Ectodermal cell (in vitro differentiated cells): ENCODE data around the gene PDGFC.

Experiments
- H3K27ac ChIP-seq: 2 replicates; pipeline ENCODE4 v1.7.0; 2013; ENCODE audit warnings: mild to moderate bottlenecking, low read depth, low read length; ENCODE audit not compliant: insufficient read depth, poor library complexity, severe bottlenecking
- H3K27me3 ChIP-seq: 2 replicates; pipeline ENCODE4 v1.7.0; 2013; ENCODE audit warnings: mild to moderate bottlenecking, low read length; ENCODE audit not compliant: insufficient read depth, control insufficient read depth, poor library complexity, severe bottlenecking
- H3K36me3 ChIP-seq: one replicate; pipeline ENCODE4 v1.7.0; 2013; ENCODE audit warnings: low read length; ENCODE audit not compliant: control insufficient read depth, insufficient read depth
- H3K4me1 ChIP-seq: one replicate; pipeline ENCODE4 v1.7.0; 2013; ENCODE audit warnings: low read length; ENCODE audit not compliant: control insufficient read depth, insufficient read depth
- H3K4me3 ChIP-seq: 2 replicates; pipeline ENCODE4 v1.7.0; 2013; ENCODE audit warnings: low read depth, low read length, control low read depth; ENCODE audit not compliant: insufficient read depth
- H3K9me3 ChIP-seq: 2 replicates; pipeline ENCODE4 v1.7.0; 2013; ENCODE audit warnings: mild to moderate bottlenecking, low read length, moderate library complexity; ENCODE audit not compliant: control insufficient read depth
- WGBS, 2 experiments: methylation state at CpG; one replicate each; pipeline ENCODE4 v1.1.7; 2013; ENCODE audit warnings: missing lambda C conversion rate in 2 of 2; 5-methylcytosine and 5-hydroxymethylcytosine counted together

The PDGFC gene

DNA sequence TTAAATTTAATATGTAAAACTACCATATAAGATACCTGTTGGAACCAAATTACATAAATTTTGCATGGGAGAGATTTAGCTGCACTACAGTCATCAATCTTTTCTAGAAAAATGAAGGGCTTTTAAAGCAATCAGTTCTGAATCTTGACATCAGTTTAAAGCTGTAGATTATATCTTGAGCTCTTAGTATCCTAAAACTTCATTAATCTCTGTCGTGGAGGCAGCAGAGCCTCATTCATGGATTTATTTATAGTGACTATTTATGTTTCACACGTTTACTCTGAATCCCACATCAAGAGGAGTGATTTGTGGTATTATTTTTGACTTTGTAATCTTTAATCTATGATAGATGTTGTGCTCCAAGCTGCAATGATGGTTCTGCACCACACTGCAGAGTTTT is 175.9 kb downstream of the PDGFC start:
- H3K27ac ChIP-seq: no peak overlapping the region
- no peaks in the 10 kb centered on the region for H3K36me3 ChIP-seq
- WGBS, 2 experiments: 96 to 100% methylated on average over 1 to 2 of the region's 2 CpGs
- no peaks in the 10 kb centered on the region for H3K4me1 ChIP-seq
- H3K27me3 ChIP-seq: no peaks in the 10 kb centered on the region
- H3K4me3 ChIP-seq: no peak overlapping the region
- H3K9me3 ChIP-seq: no peaks in the 10 kb centered on the region

DNA sequence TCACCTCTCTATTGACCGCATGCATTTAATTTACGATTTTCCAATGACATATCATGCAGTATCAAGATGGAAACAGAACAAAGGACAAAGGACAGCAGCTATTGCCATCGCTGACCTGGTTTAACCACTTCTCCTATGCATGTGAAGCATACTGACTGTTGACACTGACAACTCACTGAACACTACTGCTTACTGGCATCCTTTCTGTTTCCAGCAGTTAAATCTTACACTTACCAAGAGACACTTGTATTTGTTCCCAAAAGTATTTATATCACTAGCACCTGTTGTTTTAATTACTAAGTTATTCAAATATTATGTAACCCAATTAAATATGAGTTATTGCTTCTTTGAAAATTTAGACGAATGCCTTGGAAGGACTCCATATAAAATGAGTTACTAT is 176.7 kb downstream of the PDGFC start:
- H3K9me3 ChIP-seq: no peaks in the 10 kb centered on the region
- H3K4me3 ChIP-seq: no peak overlapping the region
- no peak overlapping the region for H3K27ac ChIP-seq
- H3K4me1 ChIP-seq: no peaks in the 10 kb centered on the region
- WGBS, 2 experiments: 94 to 96% methylated on average over 4 of the region's 4 CpGs
- no peaks in the 10 kb centered on the region for H3K36me3 ChIP-seq
- no peaks in the 10 kb centered on the region for H3K27me3 ChIP-seq

DNA sequence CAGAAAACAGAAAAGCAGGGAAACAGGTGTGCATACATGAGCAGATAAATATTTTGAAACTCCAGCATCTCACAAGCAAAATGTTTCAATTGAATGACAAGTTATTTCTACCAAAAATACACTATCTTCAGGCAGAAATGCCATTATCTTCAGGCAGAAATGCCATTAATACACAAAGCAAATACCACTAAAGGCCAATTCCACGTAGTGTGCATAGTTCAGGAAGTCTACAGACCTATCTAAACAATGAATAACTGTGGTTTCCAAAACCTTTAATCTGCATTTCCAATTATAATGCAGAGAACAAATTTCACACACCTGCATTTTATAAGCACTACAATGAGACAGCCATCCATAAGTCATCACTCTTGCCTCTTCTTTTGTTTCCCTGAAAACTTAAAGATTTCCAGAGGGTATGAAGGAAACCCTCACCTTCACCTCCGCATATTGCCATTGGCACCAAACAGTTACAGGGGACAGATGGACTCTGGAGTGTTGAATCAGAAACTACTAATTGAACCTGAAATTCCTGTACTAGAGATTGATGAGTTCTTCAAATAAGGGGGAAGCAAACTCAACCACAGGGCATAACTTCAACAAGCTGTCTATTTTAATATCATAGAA is 179.0 kb downstream of the PDGFC start:
- Histone ChIP-seq H3K9me3 (no peaks in the 10 kb centered on the region), H3K27me3 (no peaks in the 10 kb centered on the region), H3K4me3 (no peak overlapping the region), H3K27ac (no peak overlapping the region), H3K36me3 (no peaks in the 10 kb centered on the region), H3K4me1 (no peaks in the 10 kb centered on the region)
- WGBS, 2 experiments: 92 to 94% methylated on average over 2 of the region's 2 CpGs

DNA sequence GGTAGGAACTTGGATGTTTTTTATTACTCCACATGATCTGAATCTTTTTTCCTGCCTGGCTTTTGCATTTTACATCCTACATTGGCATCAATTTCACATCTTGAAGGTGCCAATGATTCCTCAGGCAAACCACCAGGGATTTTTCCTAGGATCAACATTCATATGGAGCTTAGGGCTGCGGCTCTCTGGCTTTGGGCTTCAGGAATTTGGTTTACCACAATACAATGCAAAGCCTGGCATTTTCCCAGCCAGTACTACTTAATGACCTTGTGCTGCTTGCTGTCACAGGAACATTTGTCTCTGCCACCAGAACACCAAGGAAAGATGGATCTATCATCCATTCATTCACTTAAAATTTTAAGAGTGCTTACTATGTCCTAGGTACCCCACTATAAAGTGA is 180.7 kb downstream of the PDGFC start:
- H3K27ac ChIP-seq: no peak overlapping the region
- no peaks in the 10 kb centered on the region for H3K4me1 ChIP-seq
- H3K36me3 ChIP-seq: no peaks in the 10 kb centered on the region
- 70 to 77% methylated on average over 1 of the region's 1 CpG for WGBS, 2 experiments
- no peaks in the 10 kb centered on the region for H3K9me3 ChIP-seq
- H3K4me3 ChIP-seq: no peak overlapping the region
- no peaks in the 10 kb centered on the region for H3K27me3 ChIP-seq

GRCh38 chr4:156788782-156789181 is 182.8 kb downstream of the PDGFC start:
- H3K4me3 ChIP-seq: no peak overlapping the region
- no peaks in the 10 kb centered on the region for H3K27me3 ChIP-seq
- no peaks in the 10 kb centered on the region for H3K9me3 ChIP-seq
- no peak overlapping the region for H3K27ac ChIP-seq
- H3K36me3 ChIP-seq: no peaks in the 10 kb centered on the region
- no peaks in the 10 kb centered on the region for H3K4me1 ChIP-seq

GRCh38 chr4:156786713-156787112 is 184.9 kb downstream of the PDGFC start:
- Histone ChIP-seq H3K27ac (no peak overlapping the region), H3K27me3 (no peaks in the 10 kb centered on the region), H3K9me3 (no peaks in the 10 kb centered on the region), H3K4me3 (no peak overlapping the region), H3K36me3 (no peaks in the 10 kb centered on the region), H3K4me1 (no peaks in the 10 kb centered on the region)

- no peak overlapping the region for H3K27ac ChIP-seq
- 92% methylated on average over 3 of the region's 3 CpGs for WGBS, 2 experiments
- no peak overlapping the region for H3K4me3 ChIP-seq
- no peaks in the 10 kb centered on the region for H3K4me1 ChIP-seq
- no peaks in the 10 kb centered on the region for H3K36me3 ChIP-seq
- no peaks in the 10 kb centered on the region for H3K27me3 ChIP-seq
- no peaks in the 10 kb centered on the region for H3K9me3 ChIP-seq
These were observed 186.6 kb downstream of the PDGFC start for GRCh38 chr4:156784970-156785369.

DNA sequence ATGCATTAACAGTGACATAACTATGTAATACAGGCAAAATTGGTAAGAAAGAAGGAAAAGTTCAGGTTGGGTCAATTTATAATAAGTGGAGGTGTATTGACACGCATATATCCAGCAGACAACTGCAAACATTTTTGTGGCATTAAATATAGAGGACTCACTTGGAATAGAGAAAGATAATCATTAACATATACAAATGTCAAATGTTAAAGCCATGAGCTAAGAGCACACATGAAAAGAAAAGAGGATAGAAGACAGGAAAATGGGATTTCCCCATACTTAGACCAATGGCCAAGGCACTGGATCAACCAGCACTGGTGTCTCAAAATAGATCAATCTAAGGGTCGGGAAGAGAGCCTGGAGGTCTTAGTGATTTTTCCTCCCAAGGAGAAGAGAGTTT is 187.6 kb downstream of the PDGFC start:
- 91 to 97% methylated on average over 2 of the region's 2 CpGs for WGBS, 2 experiments
- no peaks in the 10 kb centered on the region for H3K27me3 ChIP-seq
- H3K27ac ChIP-seq: no peak overlapping the region
- no peak overlapping the region for H3K4me3 ChIP-seq
- H3K36me3 ChIP-seq: no peaks in the 10 kb centered on the region
- no peaks in the 10 kb centered on the region for H3K9me3 ChIP-seq
- H3K4me1 ChIP-seq: no peaks in the 10 kb centered on the region

- no peaks in the 10 kb centered on the region for H3K4me1 ChIP-seq
- no peak overlapping the region for H3K27ac ChIP-seq
- no peaks in the 10 kb centered on the region for H3K9me3 ChIP-seq
- no peak overlapping the region for H3K4me3 ChIP-seq
- H3K27me3 ChIP-seq: no peaks in the 10 kb centered on the region
- H3K36me3 ChIP-seq: no peaks in the 10 kb centered on the region
- WGBS, 2 experiments: 95 to 96% methylated on average over 5 of the region's 5 CpGs
These were observed 189.1 kb downstream of the PDGFC start for GRCh38 chr4:156782491-156782890.

DNA sequence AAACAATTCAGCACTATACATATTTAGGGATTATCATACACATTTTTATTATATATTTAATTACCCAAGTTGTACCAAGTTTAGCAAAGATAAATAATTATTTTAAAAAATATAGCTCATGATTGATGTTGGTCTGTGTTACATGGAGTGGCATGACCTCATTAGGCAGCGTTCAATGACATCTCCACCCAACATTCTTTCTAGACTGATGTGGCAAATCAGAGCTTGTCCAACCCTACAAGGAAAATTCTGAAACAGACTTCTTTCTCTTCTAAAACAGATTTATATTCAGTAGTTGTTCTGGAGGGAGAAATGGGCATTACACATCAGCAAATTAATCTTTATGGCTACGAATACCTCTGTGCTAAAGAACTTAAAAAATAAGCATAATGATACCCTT is 189.7 kb downstream of the PDGFC start:
- no peak overlapping the region for H3K4me3 ChIP-seq
- WGBS, 2 experiments: 89 to 95% methylated on average over 2 of the region's 2 CpGs
- no peaks in the 10 kb centered on the region for H3K9me3 ChIP-seq
- no peaks in the 10 kb centered on the region for H3K27me3 ChIP-seq
- no peaks in the 10 kb centered on the region for H3K36me3 ChIP-seq
- no peak overlapping the region for H3K27ac ChIP-seq
- no peaks in the 10 kb centered on the region for H3K4me1 ChIP-seq

- H3K36me3 ChIP-seq: no peaks in the 10 kb centered on the region
- H3K4me1 ChIP-seq: no peaks in the 10 kb centered on the region
- H3K27ac ChIP-seq: no peak overlapping the region
- H3K9me3 ChIP-seq: no peaks in the 10 kb centered on the region
- H3K27me3 ChIP-seq: no peaks in the 10 kb centered on the region
- 100% methylated on average over 1 of the region's 1 CpG; no CpG with 5 or more reads in 1 of the 2 experiments for WGBS, 2 experiments
- H3K4me3 ChIP-seq: no peak overlapping the region
These were observed 191.8 kb downstream of the PDGFC start for GRCh38 chr4:156779774-156780173.
